ENCODE measurements around the gene LCE2B.
"Not testable (repeated sequence)": the region's sequence is repeated elsewhere in the genome, so short reads cannot be mapped to it uniquely, and the experiment has no call there.

Gene LCE2B, protein sequence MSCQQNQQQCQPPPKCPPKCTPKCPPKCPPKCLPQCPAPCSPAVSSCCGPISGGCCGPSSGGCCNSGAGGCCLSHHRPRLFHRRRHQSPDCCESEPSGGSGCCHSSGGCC

GRCh38 chr1:152685823-152686222 lies at the start of gene LCE2B:
TSS of gene LCE2B (plus strand) at chr1:152686123. CDS start at chr1:152686844, 721 bp downstream.
- DNase-seq: not testable (repeated sequence)

GRCh38 chr1:152640351-152640750 lies 45.6 kb upstream of the LCE2B start:
- no peak for DNase-seq

DNA sequence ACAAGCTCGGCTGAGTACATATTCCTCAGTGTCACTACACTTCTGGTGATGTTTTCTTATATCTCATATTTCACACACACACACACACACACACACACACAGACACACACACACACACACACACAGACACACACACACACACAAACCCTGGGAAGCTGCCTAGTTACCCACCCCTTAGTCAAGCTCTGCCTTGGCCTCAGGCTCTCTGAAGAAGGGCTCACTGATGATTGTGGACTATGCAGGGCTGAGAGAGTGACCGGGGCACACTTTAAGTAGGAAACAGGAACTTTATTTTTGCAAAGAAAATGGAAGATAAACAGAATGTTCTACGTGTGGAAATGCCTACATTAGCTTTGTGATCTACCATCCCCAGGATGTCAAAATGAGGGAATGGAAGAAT lies 42.0 kb upstream of the LCE2B start:
- DNase-seq: no peak

DNA sequence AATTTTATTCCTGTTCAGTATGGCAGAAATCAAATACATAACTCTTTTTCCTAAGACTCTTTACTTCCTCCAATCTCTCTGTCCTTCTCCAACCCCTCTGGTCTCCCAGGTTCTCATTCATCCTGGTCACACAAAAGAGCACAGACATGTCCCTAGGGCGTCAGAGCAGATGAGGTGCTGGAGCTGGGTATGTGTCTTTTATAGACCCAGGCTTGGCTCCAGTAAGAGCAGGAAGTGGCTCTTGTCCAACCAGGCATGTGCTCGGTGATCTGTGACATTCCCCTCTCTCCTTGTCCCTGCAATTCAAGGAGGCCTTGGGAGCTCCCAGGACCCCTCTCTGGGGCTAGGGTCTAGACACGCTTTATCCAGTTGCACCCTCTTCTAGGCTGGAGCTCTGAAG lies 40.8 kb upstream of the LCE2B start:
- no peak for DNase-seq

GRCh38 chr1:152646656-152647055 lies 39.3 kb upstream of the LCE2B start:
- DNase-seq: no peak

GRCh38 chr1:152654110-152654509 lies 31.8 kb upstream of the LCE2B start:
- DNase-seq: peak; percentile 16

DNA sequence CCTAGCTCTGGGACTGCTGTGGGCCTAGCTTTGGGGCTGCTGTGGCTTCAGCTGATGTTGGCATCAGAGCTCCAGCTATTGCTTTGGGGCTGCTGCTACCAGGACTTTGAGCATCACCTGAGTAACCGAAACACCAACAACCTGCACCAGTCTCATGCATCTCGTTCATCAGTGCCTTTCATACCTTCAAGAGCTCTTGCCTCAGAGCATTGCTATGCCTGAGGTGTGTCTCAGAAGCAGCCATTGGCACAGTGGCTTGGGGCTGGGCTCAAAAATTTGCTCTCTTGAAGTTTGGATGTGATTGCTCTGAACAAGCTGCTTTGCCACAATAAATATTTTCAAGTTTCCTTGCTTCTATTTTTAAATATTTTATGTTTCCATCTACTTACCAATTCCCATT lies 29.5 kb upstream of the LCE2B start:
- no peak for DNase-seq

DNA sequence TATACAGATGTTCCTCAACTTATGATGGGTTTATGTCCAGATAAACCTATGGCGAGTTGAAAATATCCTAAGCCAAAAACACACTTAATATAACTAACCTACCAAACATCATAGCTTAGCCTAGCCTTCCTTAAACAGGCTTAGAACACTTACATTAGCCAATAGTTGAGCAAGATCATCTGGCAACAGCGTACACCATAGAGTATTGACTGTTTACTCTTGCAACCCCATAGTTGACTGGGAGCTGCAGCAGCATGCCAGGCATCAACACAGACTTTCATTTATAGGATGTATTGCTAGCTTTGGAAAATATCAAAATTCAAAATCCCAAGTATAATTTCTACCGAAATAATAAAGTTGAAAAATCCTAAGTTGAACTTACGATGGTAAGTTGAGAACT lies 28.2 kb upstream of the LCE2B start:
- DNase-seq: no peak

DNA sequence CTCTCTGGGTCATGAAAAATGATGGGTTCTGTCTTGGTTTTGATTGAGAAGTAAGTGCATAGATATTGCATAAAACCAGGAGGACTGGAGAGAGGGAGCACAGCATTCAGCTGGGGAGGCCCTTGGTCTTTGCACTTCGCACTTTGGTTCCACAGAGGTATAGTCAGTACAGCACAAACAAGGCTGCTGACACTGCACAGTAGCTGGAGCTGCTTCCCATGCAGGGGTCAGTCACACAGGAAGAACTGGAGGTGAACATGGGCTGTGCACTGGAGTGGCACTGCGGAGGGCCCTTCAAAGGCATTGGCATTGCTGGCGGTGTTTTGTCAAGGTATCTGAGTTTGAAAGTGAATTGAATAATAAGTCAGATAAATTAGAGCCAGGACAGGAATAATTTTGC lies 27.3 kb upstream of the LCE2B start:
- no peak for DNase-seq

DNA sequence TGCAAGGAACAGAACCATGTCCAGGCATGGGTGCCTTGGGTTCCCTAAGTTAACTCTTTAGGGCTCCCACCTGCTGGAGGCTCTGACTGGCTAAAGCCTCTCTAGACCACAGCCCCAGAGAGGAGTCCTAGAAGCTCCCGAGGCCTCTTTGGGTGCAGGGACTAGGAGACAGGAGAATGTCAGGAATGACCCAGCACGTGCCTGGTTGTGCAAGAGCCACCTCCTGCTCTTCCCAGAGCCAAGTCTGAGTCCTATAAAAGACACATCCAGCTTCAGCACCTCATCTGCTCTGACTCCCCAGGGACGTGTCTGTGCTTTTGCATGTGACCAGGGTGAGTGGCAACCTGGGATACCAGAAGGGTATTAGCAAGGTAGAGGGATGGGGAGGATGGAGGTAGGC lies 22.8 kb upstream of the LCE2B start, which contains the start of gene LCE2D:
Gene LCE2D, plus strand, starts transcription at position 283 of the 400 bp plus-strand sequence. CDS start 726 bp downstream, outside the sequence.
- DNase-seq: no peak

- DNase-seq: not testable (repeated sequence)
Measured at GRCh38 chr1:152666171-152666570, 19.8 kb upstream of the LCE2B start.

DNA sequence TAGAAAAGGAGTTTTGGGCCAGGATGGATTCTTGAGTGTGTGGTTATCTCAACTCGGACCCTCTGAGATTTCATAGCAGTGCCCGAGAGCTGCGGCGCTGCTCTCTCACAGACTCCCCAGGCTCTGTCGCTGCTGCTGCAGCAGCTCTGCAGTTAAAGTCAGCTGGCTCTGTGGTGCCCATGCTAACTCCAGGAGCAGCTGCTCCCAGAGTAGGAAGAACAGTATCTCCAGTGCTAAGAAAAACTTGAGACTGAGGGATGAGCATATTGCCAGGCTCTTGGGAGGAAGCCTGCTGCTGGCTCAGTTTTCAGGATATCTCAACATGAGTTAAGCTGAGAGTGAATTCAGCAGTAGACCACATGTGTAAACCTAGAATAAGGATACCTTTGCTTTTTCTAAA lies 18.3 kb upstream of the LCE2B start:
- no peak for DNase-seq

- DNase-seq: no peak
Measured at GRCh38 chr1:152673016-152673415, 12.9 kb upstream of the LCE2B start.

DNA sequence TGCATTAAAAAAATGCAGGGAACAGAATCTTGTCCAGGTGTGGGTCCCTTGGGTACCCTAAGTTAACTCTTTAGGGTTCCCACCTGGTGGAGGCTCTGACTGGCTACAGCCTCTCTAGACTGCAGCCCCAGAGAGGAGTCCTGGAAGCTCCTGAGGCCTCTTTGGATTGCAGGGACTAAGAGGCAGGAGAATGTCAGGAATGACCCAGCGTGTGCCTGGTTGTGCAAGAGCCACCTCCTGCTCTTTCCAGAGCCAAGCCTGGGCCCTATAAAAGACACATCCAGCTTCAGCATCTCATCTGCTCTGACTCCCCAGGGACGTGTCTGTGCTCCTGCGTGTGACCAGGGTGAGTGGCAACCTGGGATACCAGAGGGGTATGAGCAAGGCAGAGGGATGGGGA lies 10.9 kb upstream of the LCE2B start, which contains the start of gene LCE2C:
Gene LCE2C, plus strand, starts transcription at position 297 of the 400 bp plus-strand sequence. CDS start 737 bp downstream, outside the sequence.
- DNase-seq: not testable (repeated sequence)

DNA sequence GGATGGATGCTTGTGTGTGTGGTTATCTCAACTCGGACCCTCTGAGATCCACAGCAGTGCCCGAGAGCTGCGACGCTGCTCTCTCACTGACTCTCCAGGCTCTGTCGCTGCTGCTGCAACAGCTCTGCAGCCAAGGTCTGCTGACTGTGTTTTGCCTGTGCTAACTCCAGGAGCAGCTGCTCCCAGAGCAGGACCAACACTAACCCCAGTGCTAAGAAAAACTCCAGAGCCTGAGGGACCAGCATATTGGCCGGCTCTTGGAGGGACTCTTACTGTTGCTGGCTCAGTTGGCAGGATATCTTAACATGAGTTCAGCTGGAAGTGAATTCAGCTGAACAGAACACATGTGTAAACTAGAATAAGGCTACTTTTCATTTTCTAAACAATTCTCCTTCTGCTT lies 6.5 kb upstream of the LCE2B start:
- DNase-seq: no peak

GRCh38 chr1:152681616-152682015 lies 4.3 kb upstream of the LCE2B start:
- no peak for DNase-seq

- DNase-seq: no peak
Measured at GRCh38 chr1:152683846-152684245, 2.1 kb upstream of the LCE2B start.

DNA sequence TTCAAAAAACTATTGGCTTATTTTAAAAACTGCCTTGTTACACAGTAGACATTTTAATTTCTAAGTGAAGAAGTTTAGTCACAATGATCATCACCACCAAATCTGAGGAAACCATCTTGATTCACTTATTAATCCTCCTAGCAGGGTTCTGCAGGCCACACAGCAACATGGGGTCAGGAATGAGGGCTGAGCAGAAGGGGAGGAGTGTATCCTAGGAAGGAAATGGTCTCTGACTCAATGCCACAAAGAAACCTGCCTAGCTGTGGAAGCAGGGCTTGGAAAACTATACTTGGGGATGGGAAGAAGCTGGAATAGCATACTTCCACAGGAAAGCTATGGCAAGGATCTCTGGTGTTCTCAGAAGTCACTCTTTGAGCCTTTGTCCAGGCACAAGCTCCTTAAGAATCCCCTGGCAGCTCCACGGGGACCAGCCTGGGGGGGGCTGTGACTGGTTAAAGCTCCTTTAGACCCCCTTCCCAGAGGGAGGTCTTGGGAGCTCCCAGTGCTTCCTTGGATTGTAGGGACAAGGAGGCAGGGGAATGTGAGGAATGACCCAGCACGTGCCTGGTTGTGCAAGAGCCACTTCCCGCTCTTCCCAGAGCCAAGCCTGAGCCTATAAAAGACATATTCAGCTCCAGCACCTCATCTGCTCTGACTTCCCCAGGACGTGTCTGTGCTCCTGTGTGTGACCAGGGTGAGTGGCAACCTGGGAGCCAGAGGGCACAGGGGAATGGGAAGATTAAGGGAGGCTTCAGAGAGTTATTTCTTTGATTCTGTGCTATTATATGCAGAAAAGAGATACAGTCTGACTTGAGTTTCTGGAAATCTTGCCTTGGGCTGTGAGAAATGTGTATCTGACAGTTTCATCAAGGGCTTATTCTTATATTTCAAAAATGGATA lies 12.0 kb downstream of the LCE2B start, which contains the start of gene LCE2A:
Gene LCE2A, plus strand, starts transcription at position 645 of the 900 bp plus-strand sequence. CDS start 557 bp downstream, outside the sequence.
- DNase-seq: no peak

DNA sequence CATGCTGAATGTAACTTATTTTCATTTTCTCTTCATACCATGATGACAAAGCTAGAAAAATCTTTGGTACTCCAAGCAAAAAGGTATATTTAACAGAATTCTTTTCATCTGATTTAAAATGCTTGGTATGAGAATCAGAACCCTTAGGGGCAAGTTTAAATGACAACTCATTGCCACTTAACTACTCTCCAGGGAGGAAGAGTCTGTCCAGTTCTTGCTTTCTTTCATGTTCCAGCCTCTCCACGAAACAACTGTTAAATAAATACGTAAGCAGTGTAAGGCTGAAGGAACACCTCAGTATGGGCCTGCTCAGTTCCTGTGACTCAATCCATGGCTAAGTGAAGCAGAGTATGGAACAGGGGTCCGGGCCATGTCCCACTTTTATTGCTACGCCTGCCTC lies 13.8 kb downstream of the LCE2B start:
- DNase-seq: no peak

DNA sequence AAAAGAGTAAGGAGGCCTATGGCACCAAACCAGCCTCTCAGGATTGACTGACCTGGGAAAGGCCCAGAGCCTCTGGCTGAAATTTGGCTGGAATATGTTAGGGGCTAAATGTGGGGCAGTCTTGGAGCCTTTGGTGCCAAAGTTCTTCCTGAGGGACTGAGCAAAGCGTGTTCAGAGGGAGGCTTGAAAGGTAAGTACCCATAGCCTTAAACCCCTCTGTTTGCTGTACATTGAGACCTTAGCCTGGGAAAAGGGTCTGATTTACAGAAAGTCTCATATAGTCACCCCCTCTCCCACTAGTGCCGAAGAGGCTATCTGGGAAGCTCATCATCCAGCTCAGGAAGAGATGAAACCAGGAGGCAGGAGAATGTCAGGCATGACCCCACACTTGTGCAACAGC lies 21.9 kb downstream of the LCE2B start, which contains the start of gene LCE4A:
Gene LCE4A, plus strand, starts transcription at position 301 of the 400 bp plus-strand sequence. CDS start 916 bp downstream, outside the sequence.
- DNase-seq: no peak

DNA sequence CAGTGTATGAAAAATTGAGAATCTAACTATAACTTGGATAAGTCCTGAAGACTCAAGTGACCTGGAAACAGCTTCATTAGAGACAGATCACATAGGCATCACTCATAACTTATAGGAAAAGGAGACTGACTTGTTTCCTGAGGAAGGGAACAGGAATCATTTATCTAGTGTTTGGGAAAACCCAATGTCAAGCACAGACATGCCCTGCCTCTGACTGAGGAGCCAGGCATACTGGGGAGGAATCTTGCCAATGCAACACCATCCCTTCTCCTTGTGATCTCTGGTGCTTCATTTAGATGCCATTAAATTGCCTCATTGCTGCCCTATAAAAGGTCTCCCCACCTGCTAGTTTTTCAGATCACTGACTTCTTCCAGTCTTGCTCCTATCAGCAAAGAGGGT lies 32.3 kb downstream of the LCE2B start:
- DNase-seq: no peak

- no peak for DNase-seq
Measured at GRCh38 chr1:152725261-152725660, 39.3 kb downstream of the LCE2B start.

DNA sequence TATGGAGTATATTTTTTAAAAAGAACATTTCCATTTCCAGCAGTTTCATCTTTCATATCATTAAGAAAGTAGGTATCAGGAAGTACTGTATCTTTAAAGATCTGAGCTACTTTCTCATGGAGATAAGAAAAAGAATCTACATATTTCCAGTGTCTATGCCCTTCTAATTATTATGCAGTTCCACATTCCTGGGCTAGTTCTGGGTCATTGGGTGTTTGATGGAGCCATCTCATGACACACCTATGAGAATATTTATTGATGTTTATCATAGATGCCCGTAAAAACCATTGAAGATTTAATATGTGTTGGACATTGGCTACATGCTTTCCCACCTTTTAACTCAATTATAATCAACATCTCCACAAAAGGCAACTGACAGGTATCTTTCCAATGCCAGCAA lies 43.1 kb downstream of the LCE2B start:
- DNase-seq: no peak

- no peak for DNase-seq
Measured at GRCh38 chr1:152735648-152736047, 49.7 kb downstream of the LCE2B start.

Measured in NCI-H510A treated with DMSO at 0.1 percent for 48 hours (cell line).